B cell (primary cell): Measurements from ENCODE around the gene ARFGAP1. TPM values are rescaled to one million over a fixed set of nuclear protein-coding genes. Genes with fewer than 3 reads are reported as not detected.

Experiments used
- ATAC-seq: fragments of 200-7000 bp; cut with Tn5 transposase; one replicate; pipeline ENCODE4 v1.10.0; 2021; ENCODE audit warnings: low read depth, mild to moderate bottlenecking, moderate number of reproducible peaks, moderate library complexity
- CTCF ChIA-PET: fragments of 350-600 bp; sonication (Branson Sonifier 250); formaldehyde crosslinking; loops from one replicate; lab custom pipeline; 2021; ENCODE audit warnings: antibody characterized with exemption, inconsistent platforms; lab: Charles Lee
- POLR2A ChIA-PET: fragments of 350-600 bp; sonication (Branson Sonifier 250); formaldehyde crosslinking; loops from one replicate; lab custom pipeline; 2021; ENCODE audit warnings: antibody characterized with exemption; lab: Charles Lee
- DNase-seq: peaks from one replicate; pipeline ENCODE4 v3.0.0; 2013
- H2AFZ ChIP-seq: 2 replicates; pipeline ENCODE4 v1.6.1; 2012; ENCODE audit warnings: mild to moderate bottlenecking, low read depth, low read length; ENCODE audit not compliant: insufficient read depth, poor library complexity, severe bottlenecking
- H3K27ac ChIP-seq, 2 donors: 1 replicate in 1 of 2; 2 replicates in 1 of 2; pipeline ENCODE4 v1.5.1; 2012 to 2013; ENCODE audit warnings: low read length in 2 of 2, mild to moderate bottlenecking in 2 of 2, moderate library complexity in 1 of 2
- H3K27me3 ChIP-seq, 4 experiments: fragments of 200-600 bp in 1 of 4; sonication (generic) in 1 of 4; replicated peaks in 1 of 4; 1 replicate in 2 of 4; 2 replicates in 2 of 4; pipeline versions ENCODE4 v1.6.1 to v1.7.0; 2013 to 2016; ENCODE audit warnings: low read length in 3 of 4, mild to moderate bottlenecking in 2 of 4, mixed read lengths in 1 of 4, moderate library complexity in 1 of 4; ENCODE audit not compliant: insufficient read depth in 4 of 4, control insufficient read depth in 3 of 4; ENCODE audit errors: control extremely low read depth in 1 of 4
- H3K36me3 ChIP-seq, 2 experiments: replicated peaks in 1 of 2; 1 replicate in 1 of 2; 2 replicates in 1 of 2; pipeline versions ENCODE4 v1.6.1 to v1.7.1; 2013; ENCODE audit warnings: low read length in 1 of 2; ENCODE audit not compliant: insufficient read depth in 2 of 2, control insufficient read depth in 1 of 2; ENCODE audit errors: control extremely low read depth in 1 of 2, extremely low read depth in 1 of 2
- H3K4me1 ChIP-seq, 2 donors: fragments of 200-600 bp in 1 of 2; sonication (generic) in 1 of 2; 1 replicate in 1 of 2; 2 replicates in 1 of 2; pipeline versions ENCODE4 v1.5.1 to v1.6.1; 2013 to 2017; ENCODE audit warnings: low read length in 2 of 2; ENCODE audit not compliant: control insufficient read depth in 2 of 2, insufficient read depth in 2 of 2
- H3K4me2 ChIP-seq: replicated peaks from 2 replicates; pipeline ENCODE3; 2012; ENCODE audit warnings: mild to moderate bottlenecking, low read depth, low read length; ENCODE audit not compliant: poor library complexity, severe bottlenecking
- H3K4me3 ChIP-seq, 5 experiments: fragments of 200-600 bp in 1 of 5; sonication (generic) in 1 of 5; 1 replicate in 3 of 5; 2 replicates in 2 of 5; pipeline versions ENCODE4 v1.5.1 to v1.7.0; 2011 to 2016; ENCODE audit warnings: low read length in 4 of 5, mild to moderate bottlenecking in 4 of 5, low read depth in 2 of 5, control low read depth in 1 of 5, moderate library complexity in 1 of 5; ENCODE audit not compliant: insufficient read depth in 1 of 5; ENCODE audit errors: control extremely low read depth in 1 of 5, extremely low read depth in 1 of 5
- H3K79me2 ChIP-seq: fragments of 200-600 bp; sonication (generic); one replicate; pipeline ENCODE4 v1.6.0; 2016; ENCODE audit warnings: low read length; ENCODE audit not compliant: control insufficient read depth, insufficient read depth
- H3K9ac ChIP-seq: fragments of 200-600 bp; sonication (generic); 2 replicates; pipeline ENCODE4 v1.6.1; 2017; ENCODE audit warnings: mild to moderate bottlenecking, low read length, moderate library complexity
- H3K9me3 ChIP-seq, 3 donors: one replicate each; pipeline versions ENCODE4 v1.6.1 to v1.7.1; 2013; ENCODE audit warnings: low read length in 2 of 3; ENCODE audit not compliant: control insufficient read depth in 2 of 3, insufficient read depth in 1 of 3; ENCODE audit errors: control extremely low read depth in 1 of 3
- H4K20me1 ChIP-seq: 2 replicates; pipeline ENCODE4 v1.6.0; 2012; ENCODE audit warnings: mild to moderate bottlenecking, low read length; ENCODE audit not compliant: insufficient read depth, control insufficient read depth, poor library complexity, severe bottlenecking
- H3K27ac Mint-ChIP-seq: one replicate; pipeline ENCODE4 v1.8.0; 2021; ENCODE audit warnings: mixed read lengths
- H3K27me3 Mint-ChIP-seq: one replicate; pipeline ENCODE4 v1.8.0; 2021; ENCODE audit warnings: mixed read lengths
- H3K4me1 Mint-ChIP-seq: one replicate; pipeline ENCODE4 v1.8.0; 2021; ENCODE audit warnings: mixed read lengths
- H3K4me3 Mint-ChIP-seq: one replicate; pipeline ENCODE4 v1.8.0; 2021; ENCODE audit warnings: mixed read lengths
- H3K9me3 Mint-ChIP-seq: one replicate; pipeline ENCODE4 v1.8.0; 2022; ENCODE audit warnings: mixed read lengths; ENCODE audit not compliant: insufficient read depth
- CTCF ChIP-seq: fragments of 200-600 bp; IDR thresholded peaks from one replicate; pipeline ENCODE4 v1.8.0; 2022; ENCODE audit warnings: antibody characterized with exemption, mild to moderate bottlenecking
- EZH2 ChIP-seq: IDR thresholded peaks from 2 replicates; pipeline ENCODE4 v1.6.1; 2012; ENCODE audit warnings: borderline replicate concordance, low read depth, mild to moderate bottlenecking, moderate library complexity, low read length; ENCODE audit not compliant: insufficient read depth, poor library complexity, severe bottlenecking
- WGBS: methylation state at CpG from one replicate; pipeline ENCODE4 v1.1.5; 2013; ENCODE audit warnings: missing lambda C conversion rate; ENCODE audit not compliant: insufficient coverage; 5-methylcytosine and 5-hydroxymethylcytosine counted together
- intact Hi-C: fragments of 100-400 bp; cut with micrococcal nuclease; formaldehyde crosslinking; loops from one replicate; pipeline ENCODE4 v1.10.0; 2022
- polyA plus RNA-seq: library from polyadenylated mRNA; depleted of rRNA; stranded (reverse); fragments of >200 nt; gene quantifications from 2 replicates; pipeline ENCODE4 v1.2.3, GENCODE V29; 2012
- total RNA-seq, 2 donors: library from RNA; stranded (reverse); fragments of 120-200 nt in 1 of 2; gene quantifications; 1 replicate in 1 of 2; 2 replicates in 1 of 2; pipeline versions ENCODE4 v1.2.3 to v1.2.4, GENCODE V29; 2013 to 2022

The ARFGAP1 gene
- total and polyA plus RNA-seq, 2 donors (not counting 1 experiment from before 2014, with no cell fraction given) = 83.2 to 99.4 TPM

GRCh38 chr20:63273059-63273579 is 506 bp downstream of the ARFGAP1 start:
- ATAC-seq (no peak), DNase-seq (no peak)
- Mint-ChIP-seq H3K9me3 (no peaks in the 10 kb centered on the region), H3K27me3 (no peaks in the 10 kb centered on the region), H3K4me1 (peaks cover 27% of the 10 kb centered on the region), H3K27ac (peak overlapping the region; percentile 84), H3K4me3 (peak overlapping the region; percentile 92)
- Histone ChIP-seq H3K4me3 (peak overlapping the region; percentile 55 to 80 (median 69)), H3K4me2 (peak overlapping the region; percentile 93), H2AFZ (peak overlapping the region; percentile 83), H3K9me3 (no peaks in the 10 kb centered on the region), H3K36me3 (peaks cover 0 to 7% of the 10 kb centered on the region in 2 experiments), H3K79me2 (peaks cover 47% of the 10 kb centered on the region), H3K27me3 (no peaks in the 10 kb centered on the region), H3K4me1 (peaks cover 13 to 16% of the 10 kb centered on the region in 2 donors), H4K20me1 (peaks cover 41% of the 10 kb centered on the region), H3K9ac (peak overlapping the region; percentile 80), H3K27ac (peak overlapping the region in 1 of 2 donors; percentile 63)
- TF ChIP-seq EZH2 (no peak), CTCF (no peak)
- ChIA-PET CTCF (interaction anchor here (1.1 to 2.2 kb wide), 2 partner anchors 36 to 50 kb away, joined by 3 to 8 read pairs; no protein-coding TSS in a partner anchor), POLR2A (no interaction called here)
- WGBS = 0% methylated on average over 33 of the region's 37 CpGs
- intact Hi-C loops = no loop called here

DNA sequence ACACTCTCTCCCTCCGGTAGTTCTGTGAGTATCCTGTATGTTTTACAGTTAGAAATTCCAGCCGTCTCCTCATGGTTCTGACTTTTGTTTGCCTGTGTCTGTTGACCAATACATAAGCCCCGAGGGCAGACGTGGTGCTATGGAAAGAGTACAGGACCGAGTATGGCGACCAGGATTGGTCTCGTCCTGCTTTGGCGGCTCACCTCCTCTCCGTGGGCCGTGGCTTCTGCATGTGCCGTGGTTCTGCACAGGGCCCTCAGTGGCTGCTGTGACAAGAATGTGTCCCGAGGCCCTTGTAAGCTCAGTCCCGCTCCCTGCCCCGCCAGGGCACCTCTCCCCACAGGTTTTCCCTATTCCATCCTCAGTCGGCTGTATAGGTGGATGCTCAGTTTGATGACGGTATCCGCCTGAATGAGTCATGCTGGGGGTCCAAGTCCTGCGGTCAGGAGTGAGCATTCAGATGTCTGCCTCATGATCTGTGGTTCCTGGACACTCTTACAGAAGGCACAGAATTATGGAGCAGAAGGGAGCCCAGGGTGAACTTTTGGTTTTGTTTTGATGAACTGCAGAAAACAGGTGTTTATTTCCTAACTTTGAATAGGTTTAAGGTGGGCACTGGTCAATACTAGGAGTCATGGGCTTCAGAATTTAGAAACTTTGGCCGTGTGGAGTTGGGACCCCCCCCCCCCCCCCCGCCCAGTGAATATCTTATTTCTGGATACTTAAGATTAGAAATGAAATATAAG is 1.2 kb downstream of the ARFGAP1 start:
- no peaks in the 10 kb centered on the region for H3K9me3 Mint-ChIP-seq
- peaks cover 0 to 13% of the 10 kb centered on the region in 2 experiments for H3K36me3 ChIP-seq
- POLR2A ChIA-PET = no interaction called here
- H3K27ac ChIP-seq = no peak overlapping the region
- H3K9me3 ChIP-seq = no peaks in the 10 kb centered on the region
- TF ChIP-seq CTCF (no peak), EZH2 (no peak)
- H3K79me2 ChIP-seq = peaks cover 47% of the 10 kb centered on the region
- H3K27ac Mint-ChIP-seq = peak overlapping the region; percentile 84
- H3K9ac ChIP-seq = peak overlapping the region; percentile 80
- peaks cover 13 to 16% of the 10 kb centered on the region in 2 donors for H3K4me1 ChIP-seq
- peak overlapping the region; percentile 92 for H3K4me3 Mint-ChIP-seq
- DNase-seq (no peak), ATAC-seq (no peak)
- no peaks in the 10 kb centered on the region for H3K27me3 ChIP-seq
- H3K4me1 Mint-ChIP-seq = peaks cover 27% of the 10 kb centered on the region
- H3K4me3 ChIP-seq = peak overlapping the region; percentile 55 to 80 (median 69)
- no peaks in the 10 kb centered on the region for H3K27me3 Mint-ChIP-seq
- peak overlapping the region; percentile 83 for H2AFZ ChIP-seq
- peaks cover 45% of the 10 kb centered on the region for H4K20me1 ChIP-seq
- peak overlapping the region; percentile 93 for H3K4me2 ChIP-seq
- 57% methylated on average over 17 of the region's 20 CpGs for WGBS
- intact Hi-C loops = no loop called here
- CTCF ChIA-PET = interaction anchor here (1.1 kb wide), 1 partner anchor 36 kb away, joined by 3 read pairs; no protein-coding TSS in a partner anchor
